NCI-H748 (cell line): ENCODE results near the gene C1QA.

Experiments used
- DNase-seq: peaks from one replicate; lab custom pipeline; 2025; ENCODE audit not compliant: unreplicated experiment; lab: John Stamatoyannopoulos, UW

C1QA gene

GRCh38 chr1:22612671-22613571, 23.5 kb upstream of the C1QA start:
- peak; percentile 57 for DNase-seq

- DNase-seq: no peak
Observed at GRCh38 chr1:22613572-22613918, 22.9 kb upstream of the C1QA start.

- DNase-seq: no peak
Observed at GRCh38 chr1:22613951-22614350, 22.5 kb upstream of the C1QA start.

GRCh38 chr1:22615886-22616285, 20.5 kb upstream of the C1QA start:
- no peak for DNase-seq

- DNase-seq: no peak
Observed at GRCh38 chr1:22616571-22616970, 19.9 kb upstream of the C1QA start.

GRCh38 chr1:22618056-22618455, 18.4 kb upstream of the C1QA start:
- DNase-seq: no peak

- DNase-seq: no peak
Observed at GRCh38 chr1:22619252-22619651, 17.2 kb upstream of the C1QA start.

- peak; percentile 33 for DNase-seq
Observed at GRCh38 chr1:22619798-22620197, 16.6 kb upstream of the C1QA start.

GRCh38 chr1:22621761-22622160, 14.7 kb upstream of the C1QA start:
- DNase-seq: no peak

- no peak for DNase-seq
Observed at GRCh38 chr1:22625262-22625925, 11.0 kb upstream of the C1QA start.

- DNase-seq: no peak
Observed at GRCh38 chr1:22626237-22627157, 9.9 kb upstream of the C1QA start.

GRCh38 chr1:22627331-22627730, 9.1 kb upstream of the C1QA start:
- DNase-seq: peak; percentile 44

- no peak for DNase-seq
Observed at GRCh38 chr1:22628698-22629444, 7.6 kb upstream of the C1QA start.

- no peak for DNase-seq
Observed at GRCh38 chr1:22629886-22630285, 6.5 kb upstream of the C1QA start.

GRCh38 chr1:22633697-22634463, 2.5 kb upstream of the C1QA start:
- no peak for DNase-seq

- peak; percentile 24 for DNase-seq
Observed at GRCh38 chr1:22635436-22635835, 992 bp upstream of the C1QA start.

GRCh38 chr1:22636927-22637326, 499 bp downstream of the C1QA start:
- DNase-seq: peak; percentile 41

GRCh38 chr1:22637907-22638445, 1.5 kb downstream of the C1QA start:
- no peak for DNase-seq

GRCh38 chr1:22638476-22639234, 2.2 kb downstream of the C1QA start:
- DNase-seq: no peak
